GM19455 (cell line): ENCODE measurements around the gene PPIF.
A peak's percentile ranks its signal among the peaks of the same experiment; 100 is the strongest.

Source experiments
- ATAC-seq: cut with Tn5 transposase; IDR thresholded peaks from one replicate; pipeline ENCODE4 v1.9.1; 2021; ENCODE audit not compliant: unreplicated experiment

PPIF gene

DNA sequence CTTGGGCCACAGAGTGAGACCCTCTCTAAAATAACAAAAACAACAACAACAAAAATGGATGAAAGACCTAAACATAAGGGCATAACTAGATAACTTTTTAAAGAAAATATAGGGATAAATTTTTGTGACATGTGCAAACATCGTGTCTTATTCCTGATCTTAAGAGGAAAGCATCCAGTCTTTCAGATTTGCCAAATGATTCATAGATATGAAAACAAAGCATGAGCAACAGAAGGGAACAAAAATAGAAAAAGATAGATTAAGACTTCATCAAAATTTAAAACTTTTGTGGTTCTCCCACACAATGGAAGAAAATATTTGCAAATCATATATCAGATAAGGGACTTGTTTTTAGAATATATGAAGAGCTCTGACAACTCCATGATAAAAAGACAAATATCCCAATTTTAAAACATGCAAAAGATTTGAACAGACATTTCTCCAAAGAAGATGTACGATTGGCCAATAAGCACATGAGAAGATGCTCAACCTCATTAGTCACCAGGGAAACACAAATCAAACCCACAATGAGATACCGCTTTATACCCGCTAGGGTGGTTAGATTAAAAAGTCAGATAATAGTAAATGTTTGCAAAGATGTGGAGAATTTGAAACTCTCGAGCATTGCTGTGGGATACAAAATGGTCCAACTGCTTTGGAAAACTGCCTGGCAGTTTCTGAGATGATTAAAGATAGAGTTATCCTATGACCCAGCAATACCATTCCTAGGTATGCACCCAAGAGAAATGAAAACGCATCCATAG, 20.3 kb downstream of the PPIF start:
- ATAC-seq: no peak

DNA sequence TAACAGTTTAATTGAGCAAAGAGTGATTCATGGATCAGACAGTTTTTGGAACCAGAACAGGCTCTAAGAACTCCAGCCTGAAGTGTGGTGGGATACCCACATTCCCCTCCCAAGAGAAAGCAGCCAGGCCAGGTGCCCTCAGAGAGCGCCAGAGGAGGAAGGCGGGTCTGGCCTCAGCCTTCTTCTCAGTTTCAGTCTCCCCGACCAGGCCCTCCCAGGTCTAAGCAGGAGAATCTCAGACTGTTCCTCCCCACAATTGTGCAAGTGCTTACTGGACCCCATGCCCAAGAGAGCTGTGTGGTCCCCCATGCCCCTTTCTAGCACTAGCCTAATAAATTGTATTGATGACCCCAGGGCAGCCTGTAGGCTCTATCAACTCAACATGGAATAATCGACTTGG, 25.6 kb downstream of the PPIF start:
- no peak for ATAC-seq

DNA sequence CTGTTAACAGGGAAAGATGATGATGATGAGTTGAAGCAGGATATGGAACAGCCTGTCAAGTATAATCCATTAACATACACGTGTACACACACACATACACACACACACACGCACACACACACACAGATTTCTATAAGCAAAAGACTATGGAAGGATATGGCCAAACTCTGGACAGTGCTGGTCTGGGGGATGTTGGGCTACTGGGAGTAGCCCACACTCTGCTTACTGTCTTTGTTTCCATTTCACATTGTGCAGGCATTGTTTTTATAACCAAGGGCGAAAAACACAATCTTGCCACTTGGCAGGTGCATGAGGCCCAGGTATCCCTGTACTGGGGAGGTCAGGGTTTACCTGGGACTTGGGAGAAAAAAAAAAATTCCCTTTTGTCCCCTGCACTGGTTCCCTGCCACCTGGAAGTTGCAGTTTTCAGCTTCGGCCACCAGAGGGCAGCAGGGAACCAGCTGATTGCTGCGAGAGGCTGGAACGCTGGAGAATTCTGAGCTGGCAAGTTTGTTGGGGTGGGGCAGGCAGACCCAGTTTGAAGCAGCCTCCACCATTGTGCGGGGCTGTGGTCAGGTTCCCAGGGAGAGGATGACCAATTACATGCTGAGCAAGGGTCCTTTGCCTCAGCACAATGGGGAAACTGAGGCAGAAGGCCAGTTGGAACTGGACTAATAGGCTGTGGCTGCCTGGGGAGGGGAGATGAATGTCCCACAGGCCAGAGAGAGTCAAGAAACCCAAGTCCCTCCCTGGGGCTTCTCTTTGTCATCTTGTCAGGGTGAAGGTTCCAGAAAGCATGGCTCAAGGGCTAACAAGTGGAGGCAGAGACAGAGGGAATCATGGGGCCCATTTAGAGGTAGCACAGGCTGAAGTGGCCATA, 27.3 kb downstream of the PPIF start:
- peak; percentile 64 for ATAC-seq

DNA sequence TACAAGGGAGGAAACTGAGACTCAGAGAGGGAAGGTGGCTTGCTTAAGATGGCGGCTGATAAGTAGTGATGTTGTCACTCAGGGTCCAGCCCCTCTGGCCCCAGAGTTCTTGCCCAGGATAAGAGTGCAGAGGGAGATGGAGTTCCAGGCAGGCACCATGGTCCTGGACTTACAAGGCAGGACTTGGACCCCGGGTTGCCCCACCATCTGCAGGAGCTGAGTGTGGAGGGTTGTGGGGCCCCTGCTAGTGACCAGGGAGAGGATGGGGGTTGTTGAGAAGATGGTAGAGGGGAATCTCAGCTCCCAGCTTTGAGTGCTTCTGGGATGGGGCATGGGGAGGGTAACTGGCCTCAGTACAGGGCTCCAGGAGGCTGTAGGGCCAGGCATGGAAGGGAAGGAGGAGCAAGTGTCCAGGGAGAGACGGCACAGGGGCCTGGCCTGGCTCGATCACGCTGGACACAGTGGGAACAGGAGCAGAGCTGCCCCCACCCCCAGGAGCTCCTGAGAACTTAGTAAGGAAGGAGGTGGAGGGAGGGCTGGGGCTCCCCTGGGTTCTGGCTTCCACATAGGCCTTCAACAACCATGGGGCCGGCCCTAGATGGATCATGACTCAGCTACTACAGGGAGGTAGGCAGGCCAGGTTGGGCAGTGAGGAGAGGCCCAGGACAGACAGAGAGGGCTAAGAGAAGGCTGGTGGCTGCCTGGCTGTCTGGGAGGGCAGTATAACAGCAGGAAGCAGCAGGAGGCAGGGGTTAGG, 28.2 kb downstream of the PPIF start:
- no peak for ATAC-seq

DNA sequence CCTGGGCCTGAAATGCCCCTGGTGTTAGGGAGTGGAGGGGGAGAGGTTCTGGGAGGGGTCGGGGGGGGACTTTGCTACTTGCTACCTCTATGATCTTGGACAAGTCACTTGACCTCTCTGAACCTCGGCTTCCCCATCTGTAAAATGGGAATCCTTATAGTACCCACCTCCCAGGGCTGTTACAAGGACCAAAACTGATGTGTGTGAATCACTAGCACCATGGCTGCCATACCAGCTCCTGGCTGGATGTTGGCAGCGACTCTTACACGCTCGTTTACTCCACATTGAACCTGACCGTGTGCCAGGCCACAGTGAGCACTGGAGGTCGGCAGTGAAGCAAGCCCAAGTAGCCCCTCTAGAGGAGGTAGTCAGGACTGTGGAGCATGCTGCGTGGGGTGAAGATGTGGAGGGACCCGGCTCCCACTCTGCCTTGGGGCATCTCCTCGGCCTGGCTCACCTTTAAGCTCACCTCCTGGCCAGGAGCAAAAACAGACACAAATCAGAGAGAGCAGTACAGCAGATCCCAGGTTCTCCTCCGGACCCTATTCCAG, 28.9 kb downstream of the PPIF start:
- no peak for ATAC-seq

DNA sequence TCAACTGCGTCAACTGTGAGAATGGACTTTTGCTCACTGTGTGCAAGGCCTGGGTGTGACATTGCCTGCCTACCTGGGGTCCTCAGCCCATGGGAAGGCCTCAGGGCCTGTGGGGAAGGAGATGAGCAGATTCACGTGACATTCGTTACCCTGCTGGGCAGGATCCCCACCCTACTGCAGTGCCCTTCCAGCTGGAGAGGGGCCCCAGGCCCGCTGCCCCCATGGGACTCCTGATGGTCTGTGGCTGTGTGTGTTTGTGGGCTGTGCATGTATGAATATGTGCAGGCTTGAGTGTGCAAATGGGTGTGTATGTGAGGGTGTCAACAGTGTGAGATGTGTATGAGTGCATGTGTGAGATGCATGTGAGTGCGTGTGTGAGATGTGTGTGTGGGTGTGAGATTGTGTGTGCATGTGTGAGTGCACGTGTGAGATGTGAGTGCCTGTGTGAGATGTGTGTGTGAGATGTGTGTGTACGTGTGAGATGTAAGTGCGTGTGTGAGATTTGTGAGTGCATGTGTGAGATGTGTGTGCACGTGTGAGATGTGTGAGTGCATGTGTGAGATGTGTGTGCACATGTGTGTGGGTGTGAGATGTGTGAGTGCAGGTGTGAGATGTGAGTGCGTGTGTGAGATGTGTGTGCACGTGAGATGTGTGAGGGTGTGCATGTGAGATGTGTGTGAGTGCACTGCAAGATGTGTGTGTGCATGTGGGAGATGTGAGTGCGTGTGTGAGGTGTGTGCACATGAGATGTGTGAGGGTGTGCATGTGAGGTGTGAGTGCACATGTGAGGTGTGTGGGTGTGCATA, 29.7 kb downstream of the PPIF start:
- ATAC-seq: no peak

DNA sequence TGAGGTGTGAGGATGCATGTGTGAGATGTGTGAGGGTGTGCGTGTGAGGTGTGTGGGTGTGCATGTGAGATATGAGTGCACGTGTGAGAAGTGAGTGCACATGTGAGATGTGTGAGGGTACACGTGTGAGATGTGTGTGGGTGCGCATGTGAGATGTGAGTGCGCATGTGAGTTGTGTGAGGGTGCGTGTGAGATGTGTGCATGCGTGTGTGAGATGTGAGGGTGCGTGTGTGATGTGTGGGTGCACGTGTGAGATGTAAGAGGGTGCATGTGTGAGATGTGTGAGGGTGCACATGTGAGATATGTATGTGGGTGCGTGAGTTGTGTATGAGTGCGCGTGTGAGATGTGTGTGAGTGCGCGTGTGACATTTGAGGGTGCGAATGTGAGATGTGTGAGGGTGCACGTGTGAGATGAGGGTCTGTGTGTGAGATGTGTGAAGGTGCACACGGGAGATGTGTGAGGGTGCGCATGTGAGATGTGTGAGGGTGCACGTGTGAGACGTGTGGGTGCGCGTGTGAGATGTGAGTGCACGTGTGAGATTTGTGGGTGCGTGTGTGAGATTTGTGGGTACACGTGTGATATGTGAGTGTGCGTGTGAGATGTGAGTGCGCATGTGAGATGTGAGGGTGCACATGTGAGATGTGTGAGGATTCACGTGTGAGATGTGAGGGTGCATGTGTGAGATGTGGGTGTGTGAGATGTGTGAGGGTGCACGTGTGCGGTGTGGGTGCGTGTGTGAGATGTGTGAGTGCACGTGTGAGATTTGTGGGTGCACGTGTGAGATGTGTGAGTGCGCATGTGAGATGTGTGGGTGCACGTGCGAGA, 30.5 kb downstream of the PPIF start:
- no peak for ATAC-seq

DNA sequence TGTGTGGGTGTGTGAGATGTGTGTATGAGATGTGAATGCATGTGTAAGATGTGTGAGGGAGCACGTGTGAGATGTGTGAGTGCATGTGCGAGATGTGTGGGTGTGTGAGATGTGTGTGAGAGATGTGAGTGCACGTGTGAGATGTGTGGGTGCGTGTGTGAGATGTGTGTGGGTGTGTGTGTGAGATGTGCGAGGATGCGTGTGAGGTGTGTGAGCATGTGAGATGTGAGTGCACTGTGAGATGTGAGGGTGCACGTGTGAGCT, 31.0 kb downstream of the PPIF start:
- no peak for ATAC-seq

DNA sequence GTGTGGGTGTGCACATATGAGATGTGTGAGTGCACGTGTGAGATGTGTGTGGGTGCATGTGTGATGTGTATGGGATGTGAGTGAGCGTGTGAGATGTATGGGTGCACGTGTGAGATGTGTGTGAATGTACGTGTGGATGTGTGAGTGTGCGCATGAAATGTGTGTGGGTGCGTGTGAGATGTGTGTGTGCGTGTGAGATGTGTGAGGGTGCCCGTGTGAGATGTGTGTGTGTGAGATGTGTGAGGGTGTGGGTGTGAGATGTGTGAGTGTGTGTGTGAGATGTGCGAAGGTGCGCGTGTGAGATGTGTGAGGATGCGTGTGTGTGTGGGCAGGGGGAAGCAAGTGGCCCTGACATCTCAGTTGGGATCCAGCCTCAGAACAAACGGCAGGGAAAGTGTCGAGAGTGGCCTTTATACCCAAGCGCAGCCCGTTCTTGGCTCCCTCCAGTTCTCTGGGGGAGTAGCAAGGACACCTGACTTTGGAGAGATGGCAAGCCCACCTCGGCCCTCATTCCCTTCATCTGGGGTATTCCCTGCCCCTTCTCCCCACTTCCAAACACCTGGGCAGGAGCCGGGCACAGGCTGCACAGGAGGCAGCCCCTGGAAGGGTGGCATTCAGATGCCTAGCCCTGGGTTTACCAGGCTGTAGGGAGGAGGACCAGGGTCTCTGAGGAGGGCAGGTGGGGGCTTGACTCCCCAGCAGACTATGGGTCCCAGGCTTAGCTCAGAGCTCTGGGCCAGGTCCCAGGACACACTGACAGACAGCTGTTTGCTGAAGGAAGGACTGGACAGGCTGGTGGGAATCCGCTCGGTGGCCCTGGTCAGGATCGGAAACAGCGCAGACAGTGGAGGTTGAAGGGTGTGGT, 31.6 kb downstream of the PPIF start:
- ATAC-seq: no peak

DNA sequence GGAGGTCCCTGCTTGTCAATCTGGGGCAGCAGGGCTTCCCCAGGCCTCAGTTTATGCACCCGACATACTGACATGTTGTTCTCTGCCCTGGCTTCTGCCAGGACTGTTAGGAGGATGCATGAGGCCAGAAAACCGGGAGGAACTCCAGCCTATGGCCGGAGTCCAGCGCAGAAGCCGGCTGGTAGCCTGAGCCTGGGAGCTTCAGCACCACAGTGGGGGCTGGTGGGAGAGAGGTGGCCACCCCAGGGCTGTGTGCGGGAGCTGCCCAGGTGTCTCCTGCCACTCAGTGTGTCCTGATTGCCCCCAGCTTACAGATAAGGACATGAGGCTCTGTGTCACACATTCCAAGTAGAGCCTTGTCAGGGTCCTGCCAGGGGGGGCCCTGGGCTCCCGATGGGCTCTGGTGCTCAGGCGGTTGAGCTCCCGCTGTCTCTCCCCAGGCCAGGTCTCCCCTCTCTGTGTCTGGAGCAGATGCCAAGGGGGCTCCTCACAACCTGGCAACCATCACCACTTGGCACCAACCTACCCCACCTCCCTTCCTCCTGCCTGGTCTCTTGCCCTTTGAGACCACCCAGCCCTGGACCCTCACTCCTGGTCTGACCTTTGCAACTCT, 32.3 kb downstream of the PPIF start:
- no peak for ATAC-seq

DNA sequence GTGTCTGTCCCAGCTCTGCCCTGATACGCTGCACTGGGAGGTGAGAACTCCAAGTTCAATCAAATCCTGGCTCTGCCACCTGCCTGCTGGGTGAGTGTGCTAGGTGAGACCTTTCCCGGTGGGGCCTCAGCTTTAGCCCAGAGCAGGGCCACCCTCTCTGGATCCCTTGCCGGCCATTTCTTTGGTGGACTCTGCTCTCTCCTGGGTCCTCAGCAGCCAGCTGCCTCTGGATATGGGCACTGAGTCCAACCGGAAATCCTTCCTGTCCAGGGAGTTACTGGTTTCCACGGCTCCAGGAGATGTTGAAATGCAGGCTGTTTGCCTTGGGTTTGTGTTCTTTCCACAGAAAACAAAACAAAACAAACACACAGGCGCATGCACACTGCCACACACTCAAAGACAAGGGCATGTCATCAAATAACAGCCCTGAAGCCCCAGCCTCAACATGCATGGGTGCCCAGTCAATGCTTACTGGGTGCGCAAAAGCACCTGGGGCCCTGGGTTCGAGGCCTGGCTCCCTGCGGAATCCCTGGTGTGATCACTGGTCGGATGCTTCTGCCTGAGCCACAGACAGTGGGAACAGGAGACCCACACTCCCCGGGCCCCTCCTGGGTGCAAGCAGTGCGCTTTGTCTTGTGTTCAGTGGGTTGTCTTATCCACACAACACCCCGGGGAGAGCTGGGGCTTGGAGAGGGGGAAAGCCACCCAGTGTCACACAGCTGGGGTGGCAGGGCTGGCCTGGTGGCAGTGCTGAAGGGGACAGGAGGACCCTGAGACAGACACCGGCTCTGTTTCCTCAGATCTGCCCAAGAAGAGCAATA, 33.1 kb downstream of the PPIF start:
- ATAC-seq: no peak

DNA sequence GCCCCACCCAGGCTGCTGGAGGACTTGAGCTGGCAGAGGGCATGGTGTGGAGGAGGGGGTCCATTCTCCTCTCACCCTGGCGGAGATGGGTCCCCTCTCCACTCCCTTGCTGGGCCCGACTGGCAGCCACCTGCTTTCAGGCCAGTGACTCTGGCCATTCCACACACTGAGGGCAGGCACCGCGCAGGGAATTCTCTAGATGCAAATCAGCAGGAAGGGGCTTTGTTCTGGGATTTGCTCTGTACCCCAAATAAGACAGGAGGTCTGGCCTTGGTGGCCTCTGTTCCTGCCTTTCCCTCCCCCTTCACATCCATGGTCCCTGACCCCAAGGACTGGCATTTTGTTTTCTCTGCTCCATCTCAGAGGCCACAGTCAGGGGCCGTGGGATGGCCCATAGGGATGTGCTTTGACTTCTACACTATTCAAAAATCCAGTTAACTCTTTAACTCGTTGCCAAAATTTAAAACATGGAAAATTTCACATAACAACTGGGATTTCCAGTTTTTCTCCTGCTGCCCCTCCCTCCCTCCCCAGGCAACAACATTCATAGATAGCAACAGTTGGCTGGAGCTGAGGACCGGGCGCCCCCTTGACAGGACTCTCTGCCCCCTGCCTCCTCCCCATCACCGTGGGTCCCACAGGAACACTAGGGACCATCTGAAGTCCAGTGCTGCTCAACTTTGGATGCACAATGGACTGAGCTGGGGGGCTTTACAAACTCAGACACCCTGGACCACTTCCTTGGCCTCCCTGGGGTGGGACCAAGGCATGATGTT, 33.9 kb downstream of the PPIF start:
- no peak for ATAC-seq

DNA sequence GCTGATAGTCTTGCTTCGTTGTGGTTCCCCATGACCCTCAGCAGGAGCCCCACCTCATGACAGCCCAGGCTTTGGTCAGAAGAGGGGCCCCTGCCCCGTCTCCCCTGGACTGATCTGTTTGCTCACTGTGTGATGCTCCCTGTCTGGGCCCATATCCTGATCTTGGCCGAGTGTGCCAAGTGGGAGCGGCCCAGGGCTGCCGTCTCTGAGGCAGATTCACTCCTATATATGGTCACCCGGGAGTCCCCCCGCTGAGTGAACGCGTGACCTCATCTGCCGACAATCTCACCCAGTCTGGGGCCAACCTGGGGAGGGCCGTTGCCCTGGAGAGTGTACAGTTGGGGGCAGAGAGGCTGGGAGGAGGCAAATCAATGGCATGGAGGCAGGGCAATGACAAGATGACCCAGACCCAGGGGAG, 34.5 kb downstream of the PPIF start:
- no peak for ATAC-seq

DNA sequence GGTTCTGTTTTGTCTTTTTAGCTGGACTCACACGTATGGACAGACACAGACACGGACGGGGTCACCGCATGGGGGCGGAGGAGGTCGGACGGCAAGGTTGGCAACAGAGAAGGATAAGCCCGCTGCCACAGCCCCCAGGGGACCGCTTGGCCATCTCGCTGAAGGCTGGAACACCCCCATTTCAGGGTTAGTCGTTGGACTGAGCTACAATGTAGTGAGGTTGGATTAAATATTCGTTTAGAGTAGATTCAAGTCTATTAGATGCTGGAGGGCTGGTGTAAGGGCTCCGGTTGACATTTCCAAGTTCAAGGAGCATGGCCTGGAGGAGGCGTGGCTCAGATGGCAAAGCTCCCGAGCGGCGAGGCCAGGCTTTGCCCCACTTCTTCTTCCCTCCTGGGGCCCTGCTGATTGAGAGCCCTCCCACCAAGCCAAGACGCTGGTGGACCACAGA, 35.2 kb downstream of the PPIF start:
- ATAC-seq: no peak

DNA sequence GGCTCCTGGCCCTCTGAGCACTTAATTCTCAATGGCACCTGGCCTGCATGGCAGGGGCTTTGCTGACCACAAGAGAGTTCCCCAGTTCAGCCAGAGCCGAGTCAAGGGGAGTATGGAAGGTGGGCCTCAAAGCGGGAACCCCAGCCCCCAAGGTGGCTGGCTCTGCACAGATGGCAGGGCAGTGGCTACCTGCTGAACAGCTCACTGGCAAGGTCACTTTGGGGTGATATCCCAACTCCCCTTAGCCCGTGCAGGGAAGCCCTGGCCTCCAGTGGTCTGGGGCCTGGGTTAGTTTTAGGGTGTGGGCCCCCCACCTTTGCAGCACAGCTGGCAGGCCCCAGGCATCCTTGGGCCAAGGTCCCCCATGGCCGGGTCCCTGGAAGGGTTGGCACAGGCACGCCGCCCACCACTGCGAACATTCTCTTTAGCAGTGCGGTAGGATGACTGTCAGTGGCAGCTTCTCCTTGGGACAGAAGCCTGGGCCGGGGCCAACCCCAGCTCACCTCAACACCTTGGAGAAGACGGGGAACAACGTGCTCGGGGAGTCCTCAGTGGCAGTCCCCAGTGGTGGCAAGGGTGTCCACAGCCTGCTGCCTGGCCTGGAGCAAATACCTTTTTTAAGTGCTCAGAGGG, 36.8 kb downstream of the PPIF start:
- no peak for ATAC-seq

DNA sequence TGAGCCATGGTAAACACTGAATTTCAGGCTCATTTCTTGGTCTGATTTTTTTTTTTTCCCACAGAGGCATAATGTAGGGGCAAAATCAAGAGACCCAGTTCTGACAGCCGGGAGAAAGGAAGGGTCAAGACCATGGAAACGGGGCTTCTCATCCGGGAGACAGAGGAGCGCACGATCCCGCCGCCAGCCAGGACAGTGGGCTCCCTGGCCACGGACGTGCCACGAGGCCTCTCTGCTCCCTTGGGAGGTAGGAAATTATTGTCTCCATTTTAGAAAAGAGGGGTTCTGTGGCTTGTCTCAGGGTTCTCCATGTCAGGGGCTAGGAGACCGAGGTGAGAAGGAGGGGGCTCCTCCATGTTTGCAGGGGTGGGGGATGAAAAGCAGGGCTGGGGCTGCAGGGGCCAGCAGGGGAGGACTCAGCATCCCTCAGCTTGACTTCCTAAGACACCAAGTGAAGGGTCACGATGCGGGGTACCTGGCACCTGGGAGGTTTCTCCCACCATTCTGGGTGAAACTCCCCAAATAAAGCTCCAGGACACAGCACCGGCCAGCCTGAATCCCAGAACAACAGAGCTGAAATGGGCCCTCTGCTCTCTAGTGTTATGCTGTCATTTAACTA, 37.6 kb downstream of the PPIF start:
- ATAC-seq: no peak
